Mucosa of gallbladder (tissue), 1 donor: ENCODE measurements around the gene DUSP7. TPM values are rescaled to one million over a fixed set of nuclear protein-coding genes. Genes with fewer than 3 reads are reported as not detected.

Experiments
- DNase-seq: peaks from one replicate; pipeline ENCODE4 v3.0.0-alpha.2; 2020; ENCODE audit warnings: low spot score
- total RNA-seq: library from RNA; stranded (reverse); gene quantifications from one replicate; pipeline ENCODE4 v1.2.1, GENCODE V29; 2021
- donor health status: DM: no; HTN: no; CAD: no.

DUSP7 gene
- total RNA-seq, 1 donor from 2014 or later: 20.4 TPM

DNA sequence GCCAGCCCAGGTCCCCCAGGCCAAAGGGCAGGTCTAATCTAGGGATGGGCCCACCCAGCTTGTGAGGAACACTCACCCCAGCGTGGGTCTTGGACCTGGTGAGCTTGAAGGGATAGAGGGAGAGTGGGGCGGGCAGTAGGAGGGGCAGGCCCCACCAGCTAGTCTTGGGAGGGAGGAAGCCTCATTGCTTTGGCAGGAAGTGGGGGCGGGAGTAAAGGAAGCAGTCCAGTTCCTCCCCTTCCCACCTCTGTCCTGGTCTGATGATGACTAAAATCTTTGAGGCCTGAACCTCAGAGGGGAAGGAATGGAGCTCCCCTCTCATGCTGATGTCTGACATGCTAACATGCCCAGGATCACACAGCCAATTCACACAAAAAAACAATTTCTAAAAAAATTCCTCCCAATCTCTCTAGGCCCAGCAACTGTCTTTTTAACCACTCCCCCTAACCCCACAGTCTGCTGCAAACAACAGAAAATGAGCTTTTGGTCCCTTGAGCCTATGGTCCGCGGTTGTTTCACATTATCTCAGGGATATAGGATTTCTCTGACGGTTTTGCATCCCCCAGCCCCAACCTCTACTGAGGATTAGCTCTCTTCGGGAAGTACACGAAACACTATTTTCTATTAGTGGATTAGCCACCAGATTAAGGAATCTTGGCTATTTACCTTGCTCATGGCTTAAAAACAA lies 30.7 kb upstream of the DUSP7 start:
- DNase-seq: no peak

DNA sequence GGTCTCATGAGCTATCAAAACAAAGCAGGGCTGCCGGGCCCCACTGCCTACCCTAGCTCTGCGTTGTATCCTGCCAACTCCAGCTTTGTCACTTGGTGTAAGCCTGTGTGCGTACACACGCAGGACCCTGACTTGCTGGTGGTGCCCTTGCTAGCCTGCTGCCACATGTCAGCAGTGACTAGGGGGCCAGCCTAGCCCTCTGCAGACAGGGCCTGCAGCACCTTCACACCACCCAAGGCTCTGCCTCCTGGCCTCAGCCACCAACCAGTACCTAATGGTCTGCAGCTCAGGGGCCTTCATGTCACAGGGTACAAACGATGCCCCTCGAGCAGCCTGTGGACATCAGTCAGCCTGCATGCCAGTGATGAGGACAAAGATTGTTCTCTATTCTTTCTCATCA lies 30.1 kb upstream of the DUSP7 start:
- no peak for DNase-seq

DNA sequence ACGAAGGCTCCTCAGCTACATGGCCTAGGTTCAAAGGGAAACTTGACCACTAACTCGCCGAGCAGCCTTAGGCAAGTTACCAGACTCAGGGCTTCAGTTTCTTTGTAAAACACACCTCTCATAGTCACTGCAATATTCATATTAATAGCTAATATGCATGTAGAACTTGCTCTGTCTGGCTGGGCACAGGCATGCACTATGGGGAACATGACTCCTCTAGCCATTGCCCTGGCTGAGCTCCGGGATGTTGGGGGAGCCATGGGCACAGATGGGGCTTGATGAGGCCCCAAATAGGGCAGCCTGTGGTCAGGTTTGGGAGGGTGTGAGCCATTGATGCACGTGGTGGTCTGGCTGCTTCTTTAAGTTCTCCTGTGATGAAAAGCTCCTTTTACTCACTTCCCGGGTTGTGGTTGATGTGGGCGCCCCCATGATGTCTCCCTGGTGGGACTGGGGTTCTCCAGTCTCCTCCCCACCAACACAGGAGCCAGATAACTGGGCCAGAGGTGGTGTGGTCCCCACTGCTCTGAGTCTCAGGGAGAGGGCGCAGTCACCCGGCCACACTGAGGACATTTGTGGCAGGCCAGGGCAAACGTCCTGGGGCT lies 29.4 kb upstream of the DUSP7 start:
- no peak for DNase-seq

DNA sequence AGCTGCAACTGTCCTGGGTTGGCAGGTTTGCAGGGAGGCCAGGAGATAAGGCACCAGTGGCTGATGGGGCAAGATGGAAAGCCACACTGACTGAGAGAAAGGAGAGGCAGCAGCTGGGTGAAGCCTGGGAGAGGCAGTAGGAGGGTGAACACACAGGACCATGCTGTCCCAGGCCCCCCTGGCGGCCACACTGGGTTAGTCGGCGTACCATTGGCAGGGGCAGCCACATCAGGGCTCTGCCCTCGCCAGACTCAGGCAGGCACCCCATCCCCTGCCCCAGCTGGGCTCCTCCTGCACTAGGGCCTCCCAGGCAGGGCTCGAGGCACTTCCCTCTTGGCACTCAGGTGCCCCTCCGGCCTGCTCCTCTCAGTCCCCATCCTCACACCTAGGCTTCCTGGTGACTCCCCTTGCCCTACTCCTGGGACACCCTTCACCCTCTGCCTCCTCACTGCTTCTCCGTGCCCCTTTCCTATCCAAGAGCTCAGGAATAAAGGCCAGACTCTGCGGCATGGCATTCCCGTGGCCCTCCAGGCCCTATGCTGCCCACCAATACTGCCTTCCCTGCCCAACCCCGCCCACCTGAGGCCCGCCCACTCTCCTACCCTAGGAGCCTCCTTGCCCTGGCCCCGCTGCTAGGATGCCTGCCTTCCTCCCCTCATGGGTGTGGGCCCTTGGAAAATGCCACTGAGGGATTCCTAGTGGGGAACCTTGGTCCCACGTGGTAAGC lies 28.7 kb upstream of the DUSP7 start:
- no peak for DNase-seq

DNA sequence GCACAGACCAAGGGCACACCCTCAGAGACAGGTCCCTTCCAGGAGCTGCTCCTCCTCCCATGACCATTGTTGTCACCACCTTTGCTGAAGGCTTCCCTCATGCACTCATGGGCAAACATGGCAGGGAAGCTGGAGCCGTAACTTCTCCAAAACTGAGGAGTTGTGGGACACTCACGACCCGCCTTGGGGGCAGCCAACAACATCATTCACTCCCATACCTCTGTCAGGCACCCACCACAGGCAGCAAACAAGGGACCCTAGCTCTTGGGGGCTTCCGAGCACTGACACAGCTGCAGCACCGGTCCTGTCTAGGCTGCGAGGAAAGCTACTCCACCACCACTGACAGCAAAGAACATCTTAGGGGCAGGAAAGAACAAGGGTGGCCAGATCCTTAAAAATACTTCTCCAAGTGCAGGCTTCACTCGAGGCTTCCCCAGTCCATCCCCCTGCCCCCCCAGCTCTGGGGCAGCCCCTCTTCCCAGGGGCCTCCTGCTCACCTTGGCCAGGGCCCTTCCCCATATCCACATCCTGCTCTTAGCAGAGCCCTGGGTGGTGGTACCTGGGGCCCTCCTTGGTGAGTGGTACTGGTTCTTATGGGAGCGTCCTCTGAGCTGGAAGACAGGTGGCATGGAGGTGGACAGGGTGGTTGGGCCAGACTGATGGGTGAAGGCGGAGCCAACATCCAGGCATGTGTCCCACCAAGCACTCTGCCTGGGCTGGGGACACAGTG lies 28.0 kb upstream of the DUSP7 start:
- no peak for DNase-seq

DNA sequence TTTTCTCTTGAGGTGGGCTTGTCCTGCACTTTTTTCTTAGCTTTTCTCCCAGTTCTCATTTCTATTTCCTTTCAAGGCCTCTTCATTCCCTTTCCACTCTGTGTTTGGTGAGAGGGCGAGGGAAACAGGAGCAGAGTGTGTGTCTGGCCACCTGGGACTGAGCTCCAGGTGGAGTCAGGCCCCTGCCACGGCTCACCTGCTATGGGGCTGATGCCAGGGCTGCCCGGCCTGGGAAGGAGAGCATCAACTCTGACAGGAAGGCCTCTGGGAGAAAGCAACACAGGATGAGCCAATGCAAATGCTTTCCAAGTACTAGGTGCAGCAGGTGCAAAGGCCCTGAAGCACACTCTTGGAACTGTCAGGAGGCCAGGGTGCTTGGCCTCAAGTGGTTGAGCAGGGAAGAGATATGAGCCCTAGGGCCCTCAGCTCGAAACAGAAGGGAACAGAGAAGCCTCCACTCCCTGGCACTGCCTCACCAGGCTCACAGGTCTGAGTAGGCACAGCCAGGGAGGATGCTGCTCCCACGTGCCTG lies 27.3 kb upstream of the DUSP7 start:
- no peak for DNase-seq

DNA sequence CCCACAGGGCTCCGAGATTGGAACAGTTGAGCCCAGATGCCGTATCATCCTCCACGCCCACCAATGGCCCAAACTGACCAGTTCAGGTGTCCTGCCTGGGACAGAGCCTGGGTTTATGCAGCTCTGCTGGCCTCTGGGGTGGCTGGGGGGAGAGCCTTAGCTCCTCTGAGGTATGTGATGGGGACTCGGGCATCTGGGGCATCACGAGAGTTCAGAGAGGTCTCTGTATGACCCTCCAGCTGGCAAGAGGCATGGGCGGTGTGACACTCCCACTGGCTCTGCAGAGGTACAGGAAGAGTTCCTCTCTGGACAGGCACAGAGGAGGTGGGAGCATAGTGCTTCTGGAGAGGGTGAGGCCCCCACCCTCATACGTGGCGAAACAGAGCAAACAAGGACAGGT lies 26.6 kb upstream of the DUSP7 start:
- DNase-seq: no peak

DNA sequence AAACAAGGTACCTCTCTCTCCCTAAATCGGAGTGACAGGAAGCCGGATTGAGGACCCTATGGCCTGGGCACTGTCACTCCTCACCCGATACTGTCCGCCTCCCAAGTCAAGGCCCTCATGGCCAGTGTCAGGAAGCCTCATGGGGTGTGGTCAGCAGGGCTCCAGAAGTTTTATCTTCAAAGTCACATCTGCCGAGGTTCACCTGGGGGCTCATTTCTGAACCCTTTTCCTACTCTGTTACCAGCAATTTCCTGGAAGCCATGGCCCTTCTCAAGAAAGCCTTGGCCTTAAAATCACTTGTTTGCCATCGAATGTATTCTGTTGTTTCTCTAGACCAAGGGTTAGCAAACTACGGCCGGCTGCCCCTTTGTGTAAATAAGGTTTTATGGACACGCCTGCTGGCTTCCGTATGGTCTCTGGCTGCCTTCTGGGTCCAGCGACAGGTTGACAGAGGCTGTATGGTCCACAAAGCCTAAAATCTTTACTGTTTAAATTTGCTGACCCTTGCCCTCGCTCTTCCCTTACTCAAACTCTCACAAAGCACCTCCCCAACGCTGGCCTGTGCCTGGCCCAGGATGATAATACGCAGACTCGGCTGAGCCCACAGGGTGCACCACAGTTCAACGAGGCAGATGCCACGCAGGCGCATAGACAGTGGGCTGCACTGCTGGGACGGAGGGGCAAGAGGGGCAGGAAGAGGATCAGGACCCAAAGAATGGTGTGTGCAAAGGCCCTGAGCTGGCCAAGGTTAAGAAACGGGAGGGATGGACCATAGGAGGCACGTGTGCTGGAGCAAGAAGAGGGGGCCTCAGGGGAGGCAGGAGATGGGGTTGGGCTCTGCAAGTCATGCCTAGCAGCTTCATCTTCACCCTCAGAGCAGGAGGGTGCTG lies 24.7 kb upstream of the DUSP7 start:
- DNase-seq: no peak

DNA sequence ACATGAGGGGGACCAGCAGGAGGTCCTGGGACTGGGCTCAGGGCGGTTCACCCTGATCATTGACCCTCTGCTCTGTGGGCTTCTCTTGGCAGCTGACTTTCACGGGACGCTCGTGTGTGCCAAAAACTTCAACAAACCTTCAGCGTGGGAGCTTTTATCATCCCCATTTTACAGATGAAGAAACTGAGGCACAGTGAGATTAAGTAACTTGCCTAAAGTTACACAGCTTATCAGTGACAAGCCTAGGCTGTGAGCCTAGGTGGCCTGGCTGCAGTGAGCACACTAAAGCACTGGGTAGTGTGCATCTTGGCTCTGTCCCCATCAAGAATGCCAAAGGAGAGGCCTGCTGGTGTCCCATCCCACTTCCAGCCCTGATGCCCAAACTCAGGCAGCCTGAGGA lies 23.6 kb upstream of the DUSP7 start:
- no peak for DNase-seq

DNA sequence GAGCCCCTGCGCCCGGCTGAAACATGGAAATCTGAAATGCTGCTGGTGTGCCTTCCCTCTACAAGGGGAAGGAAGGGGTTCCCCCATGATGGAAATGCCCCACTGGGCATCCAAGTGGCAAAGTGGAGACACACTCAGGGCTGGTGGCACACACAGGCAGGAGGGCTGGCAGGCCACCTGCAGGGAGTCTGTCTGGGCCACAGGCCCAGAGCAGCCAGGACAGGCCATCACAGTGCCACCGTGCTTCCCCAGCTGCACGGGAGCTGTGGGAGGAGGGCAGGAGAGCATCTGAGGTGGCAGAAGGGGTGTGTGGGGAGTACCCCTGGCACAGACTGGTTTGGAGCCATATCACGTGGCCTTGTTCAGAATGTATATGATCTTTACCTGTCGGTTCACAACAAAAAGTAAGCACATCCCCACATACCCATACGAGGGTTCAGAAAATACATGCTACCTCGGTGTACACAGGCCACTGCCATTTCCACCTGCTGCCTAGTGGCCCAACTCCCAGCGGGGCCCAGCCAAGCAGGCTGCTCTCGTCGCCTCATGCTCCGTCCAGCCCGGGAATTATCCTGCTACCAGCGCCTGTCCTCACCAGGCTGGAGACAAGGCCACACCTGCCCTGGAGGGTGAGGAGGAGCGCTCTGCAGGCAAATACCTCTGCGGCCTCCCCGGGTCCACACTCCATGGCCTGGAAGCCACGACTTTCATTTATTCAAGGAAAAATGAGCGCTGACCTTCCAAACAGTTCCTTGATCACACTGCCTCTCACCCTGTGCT lies 22.6 kb upstream of the DUSP7 start:
- no peak for DNase-seq

DNA sequence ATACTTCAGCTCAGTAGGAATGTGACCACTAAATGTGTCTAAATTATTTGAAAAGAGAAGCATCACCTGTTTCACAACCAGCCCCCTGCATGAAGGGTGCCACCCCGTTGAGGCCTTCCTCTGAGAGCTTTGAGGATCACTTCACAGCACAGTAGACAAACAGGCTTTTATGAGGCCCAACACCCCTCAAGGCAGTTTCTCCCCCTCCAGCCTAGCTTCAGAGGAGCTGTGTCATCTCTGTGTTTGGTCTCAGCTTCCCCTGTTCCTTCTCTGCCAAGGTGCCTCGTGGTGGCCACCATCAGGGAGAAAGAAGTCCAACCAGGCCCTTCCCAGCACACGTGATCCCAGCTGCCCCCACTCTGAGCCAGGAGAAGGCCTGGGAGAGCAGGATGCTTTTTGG lies 21.6 kb upstream of the DUSP7 start:
- DNase-seq: no peak

DNA sequence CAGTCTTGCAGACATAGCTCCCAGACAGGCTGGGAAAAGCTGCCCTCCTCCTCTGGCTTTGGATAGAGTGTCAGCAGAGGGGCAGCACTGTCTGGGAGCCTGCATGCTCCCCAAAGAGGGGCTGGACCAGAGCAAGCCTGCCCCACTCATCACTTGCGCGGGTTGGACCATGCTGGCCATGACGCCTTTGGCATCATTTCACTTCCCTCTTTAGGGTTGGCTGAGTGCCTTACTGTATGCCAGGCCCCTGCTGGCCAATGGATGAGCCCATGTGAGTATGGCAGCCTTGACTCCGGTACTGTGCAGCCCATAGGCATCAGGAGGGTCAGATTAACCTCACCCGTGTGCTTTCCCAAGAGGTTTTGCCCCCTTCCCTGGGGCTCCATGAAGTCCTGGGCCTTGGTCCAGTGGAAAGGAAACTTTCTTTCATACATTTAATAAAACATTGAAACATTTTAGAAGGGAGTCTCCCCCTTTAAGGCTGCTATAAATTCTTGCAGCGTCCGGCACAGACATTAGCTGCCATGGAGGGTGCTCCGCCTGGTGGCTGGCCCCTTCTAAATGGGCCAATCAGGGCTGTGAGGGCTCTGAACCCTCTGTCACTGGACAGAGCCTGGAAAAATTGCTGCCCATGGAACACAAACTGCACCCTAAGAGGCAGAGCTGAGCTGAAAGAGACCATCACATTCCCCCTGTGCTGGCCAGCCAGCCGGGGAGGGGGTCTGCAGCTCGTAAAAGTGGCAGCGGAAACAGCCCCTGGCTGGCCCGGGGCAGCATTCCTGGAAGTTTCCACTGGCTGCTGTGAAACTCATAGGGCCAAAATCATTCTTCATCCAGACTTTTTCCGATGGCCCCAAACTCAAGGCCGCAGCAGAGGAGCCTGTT lies 20.8 kb upstream of the DUSP7 start:
- DNase-seq: no peak

DNA sequence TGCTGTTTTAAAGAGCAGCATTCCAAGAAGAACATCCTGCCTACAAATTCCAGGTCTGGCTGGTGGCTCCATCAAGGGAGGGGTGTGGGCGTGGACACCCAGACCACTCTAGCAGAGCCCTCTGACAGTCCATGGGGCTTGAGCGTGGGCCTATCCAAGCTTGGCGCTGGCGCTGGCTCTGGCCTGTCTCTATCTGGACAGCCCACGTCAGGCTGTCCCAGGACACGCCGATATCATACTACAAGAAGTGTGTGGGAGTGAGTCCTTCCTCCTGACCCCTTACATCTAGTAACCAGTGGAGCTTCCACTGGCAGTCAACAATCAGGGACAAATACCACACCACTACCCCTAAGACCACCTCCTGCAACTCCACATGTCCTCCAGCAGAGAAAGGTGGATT lies 17.1 kb upstream of the DUSP7 start:
- no peak for DNase-seq

DNA sequence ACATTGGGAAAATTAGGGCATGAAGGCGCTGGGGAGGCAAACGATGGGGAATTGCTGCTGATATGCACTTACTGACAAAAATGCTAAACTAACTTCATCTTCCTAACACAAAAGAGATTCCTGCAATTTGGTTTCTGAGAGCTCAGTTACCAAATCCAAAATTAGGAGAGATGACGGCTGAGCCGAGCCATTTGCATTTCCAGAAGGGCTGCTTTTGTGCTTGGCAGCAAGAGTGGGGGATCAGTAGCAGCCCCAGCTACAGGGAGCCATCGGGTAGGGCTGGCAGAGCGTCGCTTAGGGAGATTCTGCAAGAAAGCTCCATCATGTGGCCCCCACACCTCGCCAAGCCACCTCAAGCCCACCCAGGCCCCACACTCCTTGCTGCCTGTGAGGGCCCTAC lies 16.1 kb upstream of the DUSP7 start:
- no peak for DNase-seq

DNA sequence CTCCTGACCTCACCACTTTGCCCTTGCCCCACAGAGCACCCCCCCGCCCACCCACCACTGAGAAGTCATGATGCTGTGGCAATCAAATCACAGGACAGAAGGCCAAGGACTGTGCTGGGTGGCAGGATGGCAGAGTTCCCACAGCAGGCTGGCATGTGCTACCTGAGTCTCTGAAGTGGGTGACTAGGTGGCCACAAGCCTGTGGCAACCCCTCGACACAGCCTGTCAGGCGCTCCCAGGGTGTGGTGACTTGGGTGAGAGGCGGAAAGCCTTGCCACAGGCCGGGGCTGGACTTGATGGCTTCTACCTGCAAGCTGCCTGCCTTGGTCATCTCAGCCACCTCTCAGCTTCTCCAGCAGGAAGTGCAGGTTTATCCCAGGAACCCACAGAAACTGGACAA lies 15.6 kb upstream of the DUSP7 start:
- DNase-seq: no peak

DNA sequence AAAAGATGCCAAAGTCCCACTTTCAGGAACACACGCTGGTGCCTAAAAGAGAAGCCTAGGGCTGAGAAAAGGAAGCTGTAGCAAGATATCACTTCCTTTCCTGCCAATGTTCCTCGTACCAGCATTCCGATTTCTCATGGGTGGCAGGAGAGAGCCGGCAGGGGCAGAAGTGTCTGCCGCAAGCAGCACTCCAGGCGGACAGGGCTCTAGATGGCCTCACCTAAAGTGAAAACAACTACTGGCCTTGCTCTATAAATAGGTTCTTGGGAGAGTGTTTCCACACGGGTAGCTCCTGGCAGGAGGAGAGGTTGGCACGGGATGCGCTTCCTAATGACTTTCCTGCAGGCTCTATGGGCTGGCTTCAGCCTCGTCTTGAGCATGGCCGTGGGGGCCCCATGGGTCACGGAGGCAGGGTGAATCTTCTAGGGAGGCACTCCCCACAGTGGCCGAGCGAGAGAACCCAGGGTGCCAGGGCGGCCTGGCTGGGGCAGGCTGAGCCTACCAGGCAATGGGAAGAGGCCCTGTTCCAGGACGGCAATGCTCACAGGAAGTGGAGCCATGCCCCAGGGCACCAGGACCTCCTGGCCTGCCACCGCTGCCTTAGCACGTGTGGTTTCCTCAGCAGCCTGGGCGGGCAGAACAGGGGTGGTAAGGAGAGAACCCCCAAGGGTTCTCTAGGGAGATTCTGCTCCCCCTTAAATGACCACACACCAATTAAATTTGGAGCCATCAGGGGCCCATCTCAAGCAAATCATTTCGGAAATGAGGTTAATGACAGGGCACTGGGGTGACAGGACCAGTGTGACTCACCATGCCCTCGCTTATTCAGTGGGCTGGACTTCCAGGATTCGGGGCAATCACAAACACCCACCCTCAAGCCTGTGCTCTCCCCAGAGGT lies 14.6 kb upstream of the DUSP7 start:
- DNase-seq: no peak

DNA sequence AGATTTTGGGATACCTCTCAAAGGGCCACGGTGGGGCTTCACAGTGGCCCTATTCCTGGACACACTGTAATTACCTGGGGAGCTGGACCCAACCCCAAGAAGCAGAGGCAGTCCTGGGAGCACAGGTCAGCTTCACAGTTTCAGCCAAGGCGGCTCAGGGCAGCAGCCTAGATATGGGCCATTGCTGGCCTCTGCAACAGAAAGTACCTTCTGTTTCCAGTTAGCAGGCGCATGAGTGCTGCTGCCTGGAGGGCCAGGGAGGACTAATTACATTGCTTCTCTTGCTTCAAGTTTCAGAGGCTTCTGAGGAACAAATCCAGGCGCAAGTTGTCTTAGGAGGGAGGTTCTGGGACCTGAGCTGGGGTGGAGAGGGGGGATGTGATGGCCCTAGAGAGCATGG lies 13.5 kb upstream of the DUSP7 start:
- no peak for DNase-seq

DNA sequence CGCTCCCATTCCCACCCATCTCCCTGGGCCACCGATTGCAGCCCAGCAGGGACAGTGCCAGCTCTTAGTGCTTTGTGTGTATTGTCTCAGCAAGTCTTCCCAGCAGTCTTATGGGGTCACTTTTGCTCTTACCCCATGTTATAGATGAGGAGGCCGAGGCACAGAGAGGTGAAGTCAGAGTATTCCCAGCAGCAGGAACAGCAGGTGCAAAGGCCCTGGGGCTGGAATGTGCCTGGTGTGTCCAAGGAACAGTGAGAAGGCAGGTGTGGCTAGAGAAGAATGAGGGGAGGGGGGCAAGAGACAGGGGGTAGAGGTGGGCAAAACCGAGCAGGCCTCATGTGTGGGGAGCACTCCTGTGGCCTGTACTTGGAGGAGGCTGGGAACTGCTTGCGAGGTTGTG lies 12.8 kb upstream of the DUSP7 start:
- DNase-seq: no peak
